ENCODE data around the gene AGL.

The AGL gene

GRCh38 chr1:99849744-99850458 is at the start of gene AGL:
Gene AGL, plus strand, starts transcription at chr1:99850361. Its CDS starts 682 bp downstream, at chr1:99851043.
- Histone ChIP-seq H3K9me3 (ENCODE audit: insufficient read depth, low read depth, low read length) (no peaks in the 10 kb centered on the region), H2AFZ (ENCODE audit: low read length) (peak within 1 kb of the TSS; percentile 98), H3K4me3 (ENCODE audit: low read length, poor library complexity, severe bottlenecking) (peak within 1 kb of the TSS; percentile 86), H3K27me3 (ENCODE audit: insufficient read depth, low read length, poor library complexity, severe bottlenecking) (no peaks in the 10 kb centered on the region), H3K4me1 (ENCODE audit: insufficient read depth, low read length, poor library complexity, severe bottlenecking) (peaks cover 34% of the 10 kb centered on the region), H4K20me1 (ENCODE audit: insufficient read depth, low read length, poor library complexity, severe bottlenecking) (no peaks in the 10 kb centered on the region), H3K9ac (ENCODE audit: low read depth, low read length, poor library complexity, severe bottlenecking) (peak within 1 kb of the TSS; percentile 84), H3F3A (ENCODE audit: low read depth) (no peaks in the 10 kb centered on the region), H3K79me2 (ENCODE audit: insufficient read depth, low read length) (peaks cover 22% of the 10 kb centered on the region), H3K9me2 (replicated peaks; ENCODE audit: low read depth, low read length) (no peaks in the 10 kb centered on the region), H3K4me2 (ENCODE audit: low read depth, low read length, poor library complexity, severe bottlenecking) (peak within 1 kb of the TSS; percentile 88), H3K36me3 (ENCODE audit: insufficient read depth, low read length) (no peaks in the 10 kb centered on the region)
- TF ChIP-seq EZH2phosphoT487 (IDR thresholded peaks at IDR 0.05; ENCODE audit: borderline replicate concordance), result no peak

- Histone ChIP-seq H3K4me3 (ENCODE audit: low read length, poor library complexity, severe bottlenecking) (no peak overlapping the region), H4K20me1 (ENCODE audit: insufficient read depth, low read length, poor library complexity, severe bottlenecking) (no peaks in the 10 kb centered on the region), H3K4me1 (ENCODE audit: insufficient read depth, low read length, poor library complexity, severe bottlenecking) (no peaks in the 10 kb centered on the region), H3F3A (ENCODE audit: low read depth) (no peaks in the 10 kb centered on the region), H3K4me2 (ENCODE audit: low read depth, low read length, poor library complexity, severe bottlenecking) (no peak overlapping the region), H3K36me3 (ENCODE audit: insufficient read depth, low read length) (no peaks in the 10 kb centered on the region), H3K9me2 (replicated peaks; ENCODE audit: low read depth, low read length) (no peaks in the 10 kb centered on the region), H2AFZ (ENCODE audit: low read length) (no peak overlapping the region), H3K9ac (ENCODE audit: low read depth, low read length, poor library complexity, severe bottlenecking) (no peak overlapping the region), H3K79me2 (ENCODE audit: insufficient read depth, low read length) (no peaks in the 10 kb centered on the region), H3K9me3 (ENCODE audit: insufficient read depth, low read depth, low read length) (no peaks in the 10 kb centered on the region), H3K27me3 (ENCODE audit: insufficient read depth, low read length, poor library complexity, severe bottlenecking) (no peaks in the 10 kb centered on the region)
- no peak for TF ChIP-seq CTCF (conservative IDR thresholded peaks at IDR 0.05; ENCODE audit: low read length)
- TF ChIP-seq EZH2phosphoT487 (IDR thresholded peaks at IDR 0.05; ENCODE audit: borderline replicate concordance), result no peak
Observed at GRCh38 chr1:99801584-99801983, 48.6 kb upstream of the AGL start.

- no peaks in the 10 kb centered on the region for H3K9me3 ChIP-seq (ENCODE audit: insufficient read depth, low read depth, low read length)
- H3K27me3 ChIP-seq (ENCODE audit: insufficient read depth, low read length, poor library complexity, severe bottlenecking), result no peaks in the 10 kb centered on the region
Observed at GRCh38 chr1:99806882-99807281, 43.3 kb upstream of the AGL start.

More at GRCh38 chr1:99806882-99807281, 43.3 kb upstream of the AGL start:
- H2AFZ ChIP-seq (ENCODE audit: low read length), result no peak overlapping the region
- no peaks in the 10 kb centered on the region for H3K79me2 ChIP-seq (ENCODE audit: insufficient read depth, low read length)
- H3K4me1 ChIP-seq (ENCODE audit: insufficient read depth, low read length, poor library complexity, severe bottlenecking), result peaks cover 16% of the 10 kb centered on the region
- no peaks in the 10 kb centered on the region for H3K9me2 ChIP-seq (replicated peaks; ENCODE audit: low read depth, low read length)
- no peak overlapping the region for H3K4me3 ChIP-seq (ENCODE audit: low read length, poor library complexity, severe bottlenecking)
- TF ChIP-seq CTCF (conservative IDR thresholded peaks at IDR 0.05; ENCODE audit: low read length) (no peak), EZH2phosphoT487 (IDR thresholded peaks at IDR 0.05; ENCODE audit: borderline replicate concordance) (no peak)
- no peak overlapping the region for H3K9ac ChIP-seq (ENCODE audit: low read depth, low read length, poor library complexity, severe bottlenecking)
- no peak overlapping the region for H3K4me2 ChIP-seq (ENCODE audit: low read depth, low read length, poor library complexity, severe bottlenecking)
- no peaks in the 10 kb centered on the region for H3K36me3 ChIP-seq (ENCODE audit: insufficient read depth, low read length)
- H4K20me1 ChIP-seq (ENCODE audit: insufficient read depth, low read length, poor library complexity, severe bottlenecking), result no peaks in the 10 kb centered on the region
- no peaks in the 10 kb centered on the region for H3F3A ChIP-seq (ENCODE audit: low read depth)

Data from Loucy (cell line).